GM18867 (cell line): ENCODE measurements around the gene ZFP36L1.

Source experiments
- ATAC-seq: cut with Tn5 transposase; IDR thresholded peaks from one replicate; pipeline ENCODE4 v1.9.1; 2021; ENCODE audit warnings: mild to moderate bottlenecking, moderate library complexity; ENCODE audit not compliant: unreplicated experiment

ZFP36L1 gene

DNA sequence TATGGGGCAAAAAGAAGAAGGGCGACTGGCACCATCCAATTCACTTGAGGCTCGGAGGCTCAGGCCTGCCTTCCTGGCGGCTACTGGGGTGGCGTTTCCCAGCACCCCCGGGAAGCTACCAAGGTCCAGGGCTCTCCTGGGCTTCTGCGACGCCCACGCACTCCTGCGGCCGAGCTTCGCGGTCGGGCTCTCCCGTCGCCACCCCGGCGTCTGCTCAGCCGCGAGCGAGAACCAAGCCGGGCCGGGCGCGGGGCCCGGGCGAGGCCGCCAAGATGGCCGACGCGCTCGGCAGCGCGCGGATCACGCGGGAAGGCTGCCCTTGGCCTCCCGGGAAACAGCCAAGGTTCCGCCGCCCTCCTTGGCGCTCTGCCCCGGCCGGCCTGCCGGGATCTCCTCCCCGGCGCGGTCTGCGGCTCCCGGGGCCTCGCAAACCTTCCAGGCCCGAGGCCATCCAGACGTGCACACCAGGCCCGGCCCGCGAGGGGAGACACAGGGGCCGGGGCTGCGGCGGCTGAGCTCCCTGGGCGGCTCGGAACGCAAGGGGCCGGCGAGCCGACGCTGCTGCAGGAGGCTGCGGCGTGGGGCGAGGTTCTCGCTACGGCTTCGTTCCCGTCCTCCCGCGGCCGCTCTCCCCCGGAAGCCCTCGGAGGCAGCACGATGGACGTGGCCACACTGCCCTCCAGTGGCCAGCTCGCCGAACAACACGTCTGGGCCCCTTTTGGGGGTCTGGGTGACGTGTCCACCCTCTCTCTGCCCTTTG, 23.5 kb upstream of the ZFP36L1 start:
- ATAC-seq: peak; percentile 58

DNA sequence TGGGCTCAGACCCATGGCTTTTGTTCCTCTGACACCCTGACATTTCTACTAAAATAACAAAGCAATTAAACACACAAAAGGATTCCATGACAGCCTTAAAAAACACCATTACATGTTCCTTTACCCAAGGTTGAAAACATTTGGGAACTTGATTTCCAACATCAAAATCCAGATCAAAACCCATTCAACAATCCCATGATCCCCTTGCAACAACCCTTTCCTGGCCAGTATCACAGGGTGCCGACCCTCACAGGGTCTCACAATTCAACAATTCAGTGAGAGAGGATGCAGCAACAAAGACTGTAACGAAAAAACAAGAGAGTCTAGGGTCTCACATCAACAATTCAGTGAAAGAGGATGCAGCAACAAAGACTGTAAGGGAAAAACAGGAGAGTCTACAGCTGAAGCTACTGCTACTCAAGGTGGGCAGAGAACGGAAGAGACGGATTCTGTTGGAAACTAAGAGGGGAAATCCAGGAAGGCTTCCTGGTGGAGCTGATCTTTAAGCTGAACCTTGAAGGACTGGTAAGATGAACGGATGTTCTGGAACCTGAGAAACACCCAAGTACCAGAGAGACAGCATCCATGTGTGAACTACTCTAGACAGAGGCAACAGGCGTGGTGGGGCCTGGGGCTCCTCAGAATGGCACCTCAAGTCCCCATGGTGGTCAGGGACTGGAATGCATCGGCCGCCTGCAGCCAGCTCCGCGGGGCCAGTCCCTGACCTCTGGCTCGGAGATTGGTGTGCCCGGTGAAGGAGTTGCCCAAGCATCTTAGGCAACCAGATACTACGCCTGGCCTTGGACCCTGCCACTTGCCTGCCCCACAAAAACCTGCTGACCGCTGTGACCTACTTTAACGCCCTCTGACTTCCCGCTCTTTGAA, 22.7 kb upstream of the ZFP36L1 start:
- ATAC-seq: no peak

DNA sequence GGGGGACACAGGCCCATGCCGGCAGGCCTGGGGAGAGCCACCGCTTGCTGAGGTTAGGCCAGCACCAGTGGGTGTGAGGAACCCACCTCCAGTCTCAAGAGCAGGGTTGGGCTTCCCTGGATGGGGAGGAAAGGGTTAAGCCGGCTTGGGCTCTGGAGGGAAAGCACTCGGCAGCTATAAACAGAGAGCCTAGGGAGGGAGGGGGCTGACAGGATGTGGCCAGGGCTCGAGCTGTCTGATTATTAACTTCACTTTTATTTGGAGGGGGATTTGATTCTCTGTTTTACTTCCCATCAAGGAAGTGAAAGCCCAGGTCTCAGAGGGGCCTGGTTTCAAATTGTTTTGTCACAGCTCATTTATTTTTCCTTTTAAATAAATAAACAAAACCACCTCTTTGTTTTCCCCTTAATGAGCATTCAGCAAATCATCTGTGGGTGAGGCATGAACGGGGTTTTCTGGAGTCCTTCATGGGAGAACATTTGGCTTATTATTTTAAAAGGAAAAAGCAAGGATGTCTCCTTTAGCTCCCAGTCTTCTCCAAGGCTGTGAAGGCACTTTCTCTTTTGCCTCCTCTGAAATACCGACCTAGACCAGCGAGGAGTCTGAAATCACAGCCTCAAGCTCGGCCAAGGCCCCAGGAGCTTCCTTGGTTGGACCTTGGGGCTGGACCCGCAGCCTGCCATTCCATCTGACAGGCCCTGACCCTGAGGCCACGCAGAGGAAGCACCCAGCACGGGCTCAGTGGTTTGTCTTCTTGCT, 21.9 kb upstream of the ZFP36L1 start:
- ATAC-seq: peak; percentile 30

DNA sequence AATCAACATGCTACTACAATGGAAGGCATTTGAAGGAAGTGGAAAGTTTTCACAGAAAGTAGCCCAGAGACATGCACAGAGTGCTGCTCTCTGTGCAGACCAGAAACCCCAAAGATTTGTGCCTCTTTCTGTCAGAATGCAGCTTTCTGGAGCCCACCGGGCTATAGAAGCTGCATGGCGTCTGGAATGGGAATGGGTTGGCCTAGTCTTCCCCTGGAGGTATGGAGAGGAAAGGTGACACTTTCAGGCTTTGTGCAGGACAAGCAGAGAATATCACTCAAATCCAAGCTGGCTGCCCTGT, 21.3 kb upstream of the ZFP36L1 start:
- no peak for ATAC-seq

DNA sequence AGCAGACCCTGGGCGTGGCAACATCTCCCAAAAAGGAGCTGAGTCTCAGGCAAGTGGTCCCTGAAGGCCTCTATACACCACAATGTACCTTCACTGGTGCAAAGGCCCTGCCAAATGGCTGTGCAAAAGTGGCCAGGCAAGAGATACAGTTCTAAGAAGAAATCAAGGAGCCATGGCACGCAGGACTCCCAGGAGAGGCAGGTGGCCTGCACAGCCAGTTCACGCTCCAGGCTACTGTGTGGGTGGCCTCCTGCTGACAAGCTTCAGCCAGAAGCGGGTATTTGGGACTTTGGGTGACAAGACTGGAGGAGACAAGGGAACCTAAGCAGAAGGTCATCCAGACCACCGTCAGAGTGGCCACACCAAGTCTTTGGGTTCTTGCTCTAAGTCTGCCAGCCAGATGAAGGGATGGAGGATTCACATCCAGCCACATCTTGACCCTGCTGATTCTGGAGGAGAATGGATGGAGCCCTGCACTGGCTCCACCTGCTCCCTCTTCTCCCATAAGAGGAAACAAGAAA, 20.5 kb upstream of the ZFP36L1 start:
- ATAC-seq: no peak

DNA sequence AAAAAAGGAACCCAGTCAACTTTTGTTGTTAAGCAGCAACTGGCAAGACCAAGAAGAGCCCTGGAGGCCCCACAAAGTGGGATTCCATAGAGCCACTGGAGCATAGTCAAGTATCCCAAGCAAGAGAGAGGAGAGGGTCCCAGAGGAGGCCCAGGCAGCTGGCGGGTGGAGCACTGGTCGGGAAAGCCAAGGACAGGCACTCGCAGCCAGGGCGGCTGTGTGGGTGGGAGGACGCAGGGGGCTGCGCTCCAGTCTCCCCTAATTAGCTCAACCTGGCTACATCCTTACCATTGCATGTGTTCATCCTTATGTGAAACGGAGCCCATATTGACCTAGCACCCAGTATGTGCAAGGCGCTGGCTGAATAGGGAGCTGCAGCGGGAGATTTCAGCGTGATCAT, 18.3 kb upstream of the ZFP36L1 start:
- ATAC-seq: no peak

DNA sequence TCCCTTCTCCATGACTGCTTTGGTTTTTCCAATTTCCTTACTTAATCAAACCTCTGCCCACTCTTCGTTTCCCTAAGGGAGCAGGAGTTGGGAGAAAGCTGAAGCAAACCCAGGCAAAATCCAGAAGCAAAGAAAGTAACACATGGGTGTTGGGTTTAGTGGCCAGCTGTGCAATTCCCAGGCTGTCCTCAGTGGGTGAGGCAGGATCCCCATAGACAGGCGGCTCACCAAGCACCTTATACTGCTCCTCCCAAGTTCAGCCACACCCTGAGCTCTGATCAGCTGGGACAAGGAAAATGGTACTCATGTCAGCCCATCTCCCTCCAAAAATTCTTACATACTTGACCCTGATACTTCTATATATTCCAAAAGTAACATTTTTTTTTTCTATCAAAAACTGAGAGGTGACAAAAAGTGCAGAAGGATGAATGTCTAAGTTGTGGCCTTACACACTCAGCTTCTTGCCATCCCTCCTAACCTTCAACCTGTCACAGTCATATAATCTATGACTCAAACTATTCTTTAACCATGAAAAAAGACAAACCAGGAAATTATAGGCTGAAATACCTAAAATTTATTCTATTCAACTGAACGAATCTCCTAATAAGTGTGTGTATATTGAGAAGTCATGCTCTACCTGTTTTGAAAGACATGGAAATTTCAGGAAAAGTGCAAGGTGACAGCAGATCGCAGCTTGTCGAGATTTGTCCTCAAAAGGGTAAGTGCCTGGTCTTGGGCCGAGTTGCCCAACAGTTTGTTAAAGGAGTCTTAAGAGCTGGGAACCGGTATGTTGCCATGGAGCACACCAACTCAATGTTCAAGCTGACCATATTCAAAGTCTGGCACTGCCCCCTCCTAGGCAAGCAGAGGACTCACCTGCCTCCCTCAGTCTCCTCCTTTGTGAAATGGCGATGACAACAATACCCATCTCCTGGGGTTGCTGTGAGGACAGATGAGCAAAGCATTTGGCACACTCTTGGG, 17.6 kb upstream of the ZFP36L1 start:
- no peak for ATAC-seq

DNA sequence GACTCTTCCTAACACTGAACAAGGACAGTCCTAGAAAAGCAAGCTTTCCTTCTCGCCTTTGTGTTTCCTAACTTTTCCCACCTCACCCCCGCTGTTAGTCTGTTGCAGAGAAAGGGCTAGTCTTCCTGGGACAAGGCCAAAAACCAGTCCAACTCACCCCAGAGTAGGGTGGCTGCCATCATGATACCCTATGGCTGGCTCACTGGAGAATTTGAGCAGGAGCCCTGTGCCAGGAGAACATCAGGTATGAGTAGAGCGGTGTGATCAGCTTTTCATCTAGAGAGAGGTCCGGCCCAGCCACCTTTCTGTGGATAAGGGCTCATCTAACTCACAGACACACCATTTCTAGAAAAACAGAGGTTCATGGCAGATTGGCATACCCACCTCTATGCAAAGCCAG, 16.7 kb upstream of the ZFP36L1 start:
- ATAC-seq: no peak

DNA sequence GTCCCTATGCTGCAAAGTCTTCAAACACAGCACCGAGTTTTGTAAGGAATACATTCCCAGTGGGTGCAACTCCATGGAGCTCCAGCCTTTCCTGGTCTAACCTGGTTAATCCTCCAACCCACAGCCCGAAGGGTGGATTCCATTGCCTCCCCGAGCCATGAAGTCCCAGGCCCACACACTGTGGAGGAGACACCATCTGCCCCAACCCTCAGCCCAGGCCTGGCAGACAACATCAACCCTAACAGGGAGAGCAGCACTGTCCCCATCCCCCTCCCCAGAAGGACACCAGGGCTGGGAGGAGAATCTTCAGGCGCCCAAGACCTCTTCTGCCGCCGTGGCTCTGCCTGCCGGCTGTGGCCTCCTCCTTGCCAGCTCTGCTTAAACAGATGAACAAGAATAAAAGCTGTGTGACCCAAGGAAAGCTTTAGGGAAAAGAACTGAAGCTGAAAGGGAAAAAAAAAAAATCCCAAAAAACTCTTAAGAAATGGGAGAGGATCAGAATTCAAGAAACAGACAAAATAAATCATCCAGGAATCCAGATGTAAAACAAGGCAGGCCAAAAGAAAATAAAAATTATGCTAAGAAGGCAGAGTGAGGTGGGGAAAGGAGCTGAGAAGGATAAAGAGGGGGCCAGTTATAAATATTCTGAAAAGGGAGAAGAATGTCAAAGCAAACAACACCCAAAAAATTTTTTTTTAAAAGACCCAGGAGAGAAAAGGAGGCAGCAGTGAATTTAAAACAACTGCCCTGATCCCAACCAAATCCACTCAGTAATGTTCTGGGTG, 16.0 kb upstream of the ZFP36L1 start:
- no peak for ATAC-seq

DNA sequence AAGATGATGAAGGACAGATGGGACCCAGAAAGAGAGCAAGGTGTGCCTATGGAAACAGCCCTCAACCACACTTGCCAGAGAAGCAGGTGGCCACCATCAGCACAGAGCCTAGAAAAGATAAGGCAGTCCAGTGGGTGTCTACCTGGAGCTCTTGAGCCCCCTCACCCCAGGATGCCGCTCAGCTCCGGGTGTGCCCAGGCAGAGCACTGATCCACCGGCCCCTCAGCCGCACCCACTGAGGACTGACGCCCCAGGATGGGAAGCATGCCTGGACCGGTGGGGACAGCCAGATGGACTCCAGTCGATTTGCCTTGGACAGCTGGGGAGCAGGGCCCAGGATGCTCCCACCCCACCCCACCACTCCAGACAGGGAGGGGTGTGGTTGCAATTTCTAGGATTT, 15.1 kb upstream of the ZFP36L1 start:
- no peak for ATAC-seq

DNA sequence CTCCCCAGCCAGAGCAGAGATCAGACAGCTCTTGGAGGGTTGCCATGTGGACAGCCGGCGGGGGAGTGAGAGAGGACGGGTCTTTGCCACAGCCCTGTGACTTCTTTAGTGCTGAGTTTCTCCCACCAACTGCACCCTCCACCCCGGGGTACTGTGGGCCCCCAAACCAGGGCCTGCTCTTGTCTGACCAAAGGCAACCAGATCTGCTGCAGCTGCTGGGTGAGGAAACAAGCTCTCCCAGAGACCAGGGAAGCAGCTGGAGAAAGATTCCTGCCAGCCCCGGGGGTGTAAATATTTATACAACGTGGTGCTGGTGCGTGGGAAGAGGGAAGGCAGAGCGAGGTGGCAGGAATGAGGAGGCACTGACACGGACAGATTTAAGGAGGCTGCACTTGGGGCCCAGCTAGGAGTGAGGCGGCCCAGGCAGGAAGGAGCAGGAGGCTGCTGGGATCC, 14.3 kb upstream of the ZFP36L1 start:
- ATAC-seq: no peak

DNA sequence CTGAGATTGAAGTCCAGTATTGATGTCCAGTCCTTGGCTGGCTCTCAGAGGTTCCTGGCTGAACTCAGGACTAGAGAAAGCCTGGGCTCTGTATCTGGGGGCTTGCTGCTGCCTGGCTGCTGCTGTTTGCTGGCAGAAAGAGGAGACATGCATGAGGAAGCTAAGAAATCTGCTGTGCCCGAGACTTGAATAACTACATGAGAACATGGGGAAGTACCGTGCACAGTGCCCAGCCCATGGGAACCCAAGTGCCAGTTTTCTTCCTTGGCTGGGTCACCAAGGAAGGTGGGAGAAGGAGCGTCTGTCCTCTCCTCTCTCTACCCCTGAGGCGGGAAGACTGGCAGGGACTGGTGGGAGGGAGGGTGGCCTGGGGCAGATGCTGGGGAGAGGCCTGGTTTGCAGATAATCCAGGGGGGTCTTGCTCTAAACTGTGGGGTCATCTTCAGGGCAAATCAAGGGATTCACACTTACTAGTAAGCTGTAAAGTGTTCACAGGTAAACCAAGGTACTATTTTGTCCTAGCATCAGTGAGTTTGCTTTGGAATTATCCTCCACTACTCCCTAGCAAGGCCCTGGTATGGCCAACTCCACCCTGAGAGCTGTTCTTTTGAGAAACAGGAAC, 13.8 kb upstream of the ZFP36L1 start:
- ATAC-seq: no peak

DNA sequence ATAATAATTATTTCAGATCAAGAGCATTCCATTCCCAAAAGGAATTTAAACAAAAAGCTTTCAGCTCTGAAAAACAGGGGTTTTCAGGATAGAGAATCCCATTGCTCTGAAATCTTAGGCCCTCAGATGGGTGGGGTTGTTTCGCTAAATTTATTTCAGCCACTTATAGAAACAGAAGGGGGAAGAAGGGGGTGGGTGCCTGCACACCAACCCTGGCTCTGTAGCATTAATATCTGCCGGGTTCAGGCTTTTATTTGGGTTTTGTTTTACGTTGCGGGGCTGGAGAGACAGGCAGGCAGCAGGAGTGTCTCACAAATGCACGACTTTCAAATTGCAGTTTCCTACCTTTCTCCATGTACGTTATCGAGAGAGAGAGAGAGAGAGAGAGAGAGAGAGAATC, 12.5 kb upstream of the ZFP36L1 start:
- no peak for ATAC-seq

DNA sequence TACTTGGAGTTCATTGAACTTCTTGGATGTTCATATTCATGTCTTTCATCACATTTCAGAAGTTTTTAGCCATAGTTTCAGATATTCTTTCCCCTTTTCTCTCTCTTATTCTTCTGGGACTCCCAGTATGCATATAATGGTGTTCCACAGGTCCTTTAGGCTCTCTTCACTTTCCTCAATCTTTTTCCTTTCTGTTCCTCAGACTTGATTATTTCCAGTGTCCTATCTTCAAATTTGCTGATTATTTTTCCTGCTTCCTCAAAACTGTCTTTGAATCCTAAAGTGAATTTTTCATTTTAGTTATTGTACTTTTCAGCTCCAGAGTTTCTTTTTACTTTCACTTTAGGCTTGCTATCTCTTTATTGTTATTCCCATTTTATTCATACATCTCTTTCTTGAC, 8.8 kb upstream of the ZFP36L1 start:
- no peak for ATAC-seq

DNA sequence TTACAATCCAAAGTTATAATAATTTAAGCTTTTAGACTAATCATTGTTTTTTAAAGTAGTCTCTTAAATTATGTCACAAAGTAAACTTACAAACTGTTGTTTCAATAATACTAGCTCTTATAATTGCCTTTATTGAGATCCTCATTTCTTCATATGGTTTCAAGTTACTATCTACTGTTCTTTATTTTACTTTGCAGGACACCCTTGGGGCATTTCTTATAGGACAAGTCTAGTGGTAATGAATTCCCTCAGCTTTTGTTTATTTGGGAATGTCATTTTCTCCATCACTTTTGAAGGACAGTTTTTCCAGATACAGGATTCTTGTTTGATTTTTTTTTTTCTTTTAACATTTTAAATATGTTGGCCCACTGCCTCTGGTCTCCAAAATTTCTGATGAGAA, 8.1 kb upstream of the ZFP36L1 start:
- no peak for ATAC-seq

DNA sequence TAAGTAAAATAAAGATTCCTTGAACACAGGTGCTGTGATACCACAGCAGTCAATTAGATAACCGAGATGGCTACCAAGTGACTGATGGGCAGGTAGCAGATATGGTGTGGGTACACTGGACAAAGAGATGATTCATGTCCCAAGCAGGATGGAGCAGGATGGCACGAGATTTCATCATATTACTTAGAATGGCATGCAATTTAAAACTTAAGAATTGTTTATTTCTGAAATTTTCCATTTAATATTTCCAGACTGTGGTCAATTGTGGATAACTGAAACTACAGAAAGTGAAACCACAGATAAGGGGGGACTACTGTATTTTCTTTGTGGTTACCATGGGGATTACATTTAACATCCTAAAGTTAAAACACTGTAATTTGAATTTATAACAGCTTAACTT, 7.5 kb upstream of the ZFP36L1 start:
- no peak for ATAC-seq

DNA sequence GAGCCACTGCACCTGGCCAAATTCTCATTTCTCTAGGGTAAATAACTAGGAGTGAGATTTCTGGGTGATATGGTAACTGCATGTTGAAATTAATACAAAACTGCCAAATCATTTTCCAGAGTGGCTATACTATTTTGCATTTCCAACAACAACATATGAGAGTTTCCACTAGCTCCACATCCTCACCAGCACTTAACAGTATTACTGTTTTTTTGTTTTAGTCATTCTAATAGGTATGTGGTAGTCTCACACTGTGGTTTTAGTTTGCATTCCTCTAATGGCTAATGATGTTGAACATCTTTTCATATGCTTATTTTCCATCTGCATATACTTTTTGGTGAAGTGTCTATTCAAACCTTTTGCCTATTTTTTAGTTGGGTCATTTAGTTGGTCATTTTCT, 5.8 kb upstream of the ZFP36L1 start:
- ATAC-seq: no peak

DNA sequence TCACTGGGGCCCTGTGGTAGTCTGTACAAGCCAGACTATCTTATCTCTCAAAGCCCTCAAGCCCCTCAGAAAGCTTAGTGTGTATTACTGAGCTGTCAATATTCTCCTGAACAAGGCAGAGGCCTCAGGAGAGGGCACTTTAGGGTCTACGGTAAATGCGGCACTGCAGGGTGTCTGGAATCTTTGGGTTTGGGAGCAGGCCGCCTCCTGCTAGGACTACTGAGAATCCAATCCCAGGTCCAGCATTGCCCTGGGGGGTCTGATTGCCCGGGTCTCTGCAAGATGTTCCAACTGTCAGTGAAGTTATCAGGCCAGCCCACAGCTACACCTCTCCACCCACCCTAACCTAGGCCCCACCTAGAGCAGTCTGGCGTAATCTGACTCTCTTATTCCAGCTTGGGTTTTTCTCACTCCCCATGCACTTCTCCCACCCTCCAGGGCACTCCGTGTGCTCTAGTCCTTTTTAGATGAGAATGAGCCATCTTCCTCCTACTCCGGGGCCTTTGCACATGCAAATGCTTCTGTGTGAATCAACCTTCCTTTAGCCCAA, 4.3 kb upstream of the ZFP36L1 start:
- ATAC-seq: no peak
